ENCODE data around the gene RAP1B. TPM values are rescaled to one million over a fixed set of nuclear protein-coding genes. Genes with fewer than 3 reads are reported as not detected.

The RAP1B gene
- 100 to 1,000 TPM; 121 to 182 TPM for total RNA-seq
- long read RNA-seq, full-length matches to known transcripts: 148 of 159 reads
- long read RNA-seq, partial matches to known transcripts: 2 of 159 reads
- long read RNA-seq, other reads (novel, unspliced or antisense): 9 of 159 reads

- ATAC-seq (peak; percentile 84), DNase-seq (peak; percentile 88 to 90)
- intact Hi-C loops (cut with DNase I, micrococcal nuclease): loop anchor here in 1 of 2 donors (10.0 kb wide), 1 partner anchor 176 kb away; no protein-coding TSS in a partner anchor
Measured at GRCh38 chr12:68610370-68611093, at the start of gene RAP1B. RAP1B (plus strand) TSS chr12:68610899; CDS start chr12:68648725, 37,826 bp downstream.

- intact Hi-C loops (cut with DNase I, micrococcal nuclease): no loop called here
- DNase-seq (no peak), ATAC-seq (no peak)
Measured at GRCh38 chr12:68561830-68562229, 48.9 kb upstream of the RAP1B start.

- intact Hi-C loops (cut with DNase I, micrococcal nuclease): no loop called here
- ATAC-seq (no peak), DNase-seq (no peak)
Measured at GRCh38 chr12:68564166-68564565, 46.5 kb upstream of the RAP1B start.

GRCh38 chr12:68565391-68565903 lies 45.3 kb upstream of the RAP1B start:
- DNase-seq (no peak), ATAC-seq (peak; percentile 28)
- intact Hi-C loops (cut with DNase I, micrococcal nuclease): no loop called here

GRCh38 chr12:68568922-68569569 lies 41.7 kb upstream of the RAP1B start:
- ATAC-seq (peak; percentile 97), DNase-seq (peak in 1 of 2 donors; percentile 32)
- intact Hi-C loops (cut with DNase I, micrococcal nuclease): no loop called here

GRCh38 chr12:68572661-68573060 lies 38.0 kb upstream of the RAP1B start:
- ATAC-seq (no peak), DNase-seq (no peak)
- intact Hi-C loops (cut with DNase I, micrococcal nuclease): no loop called here

- intact Hi-C loops (cut with DNase I, micrococcal nuclease): no loop called here
- ATAC-seq: no peak
- DNase-seq: no peak
Measured at GRCh38 chr12:68573406-68573805, 37.3 kb upstream of the RAP1B start.

GRCh38 chr12:68577949-68578348 lies 32.8 kb upstream of the RAP1B start:
- ATAC-seq (no peak), DNase-seq (no peak)
- intact Hi-C loops (cut with DNase I, micrococcal nuclease): no loop called here

GRCh38 chr12:68578765-68579164 lies 31.9 kb upstream of the RAP1B start:
- ATAC-seq (no peak), DNase-seq (no peak)
- intact Hi-C loops (cut with DNase I, micrococcal nuclease): no loop called here

GRCh38 chr12:68579254-68579653 lies 31.4 kb upstream of the RAP1B start:
- ATAC-seq: no peak
- DNase-seq: no peak
- intact Hi-C loops (cut with DNase I, micrococcal nuclease): no loop called here

- intact Hi-C loops (cut with DNase I, micrococcal nuclease): no loop called here
- ATAC-seq (no peak), DNase-seq (no peak)
Measured at GRCh38 chr12:68580911-68581310, 29.8 kb upstream of the RAP1B start.

- intact Hi-C loops (cut with DNase I, micrococcal nuclease): no loop called here
- ATAC-seq (no peak), DNase-seq (no peak)
Measured at GRCh38 chr12:68581926-68582325, 28.8 kb upstream of the RAP1B start.

GRCh38 chr12:68585966-68586365 lies 24.7 kb upstream of the RAP1B start:
- intact Hi-C loops (cut with DNase I, micrococcal nuclease): no loop called here

GRCh38 chr12:68587448-68587873 lies 23.2 kb upstream of the RAP1B start:
- ATAC-seq: no peak
- no peak for DNase-seq
- intact Hi-C loops (cut with DNase I, micrococcal nuclease): no loop called here

More at GRCh38 chr12:68585966-68586365, 24.7 kb upstream of the RAP1B start:
- DNase-seq (no peak), ATAC-seq (no peak)

- intact Hi-C loops (cut with DNase I, micrococcal nuclease): no loop called here
- ATAC-seq: no peak
- no peak for DNase-seq
Measured at GRCh38 chr12:68589194-68589593, 21.5 kb upstream of the RAP1B start.

- DNase-seq (no peak), ATAC-seq (no peak)
- intact Hi-C loops (cut with DNase I, micrococcal nuclease): no loop called here
Measured at GRCh38 chr12:68591734-68592418, 18.8 kb upstream of the RAP1B start.

- intact Hi-C loops (cut with DNase I, micrococcal nuclease): no loop called here
- DNase-seq (no peak), ATAC-seq (no peak)
Measured at GRCh38 chr12:68595241-68595640, 15.5 kb upstream of the RAP1B start.

GRCh38 chr12:68601767-68602166 lies 8.9 kb upstream of the RAP1B start:
- no peak for ATAC-seq
- intact Hi-C loops (cut with DNase I, micrococcal nuclease): no loop called here
- no peak for DNase-seq

- ATAC-seq (no peak), DNase-seq (no peak)
Measured at GRCh38 chr12:68602720-68603119, 8.0 kb upstream of the RAP1B start.

More at GRCh38 chr12:68602720-68603119, 8.0 kb upstream of the RAP1B start:
- intact Hi-C loops (cut with DNase I, micrococcal nuclease): no loop called here

Measured in left colon (tissue), 2 donors.